Breast epithelium (tissue), 4 donors: ENCODE results near the gene RAD51D. TPM values are rescaled to one million over a fixed set of nuclear protein-coding genes. Genes with fewer than 3 reads are reported as not detected.

Source experiments
- DNase-seq, 2 donors: peaks; one replicate each; pipeline ENCODE4 v3.0.0-alpha.2; 2019; ENCODE audit warnings: low spot score in 2 of 2
- H3K27ac ChIP-seq, 2 donors: fragments of 200-600 bp; sonication (generic) in 1 of 2; one replicate each; pipeline ENCODE4 v1.5.1; 2016 to 2019; ENCODE audit warnings: mild to moderate bottlenecking in 1 of 2
- H3K27me3 ChIP-seq, 2 donors: fragments of 200-600 bp; sonication (generic) in 1 of 2; one replicate each; pipeline versions ENCODE4 v1.5.1 to v1.6.0; 2017 to 2019; ENCODE audit warnings: control low read depth in 1 of 2, mild to moderate bottlenecking in 1 of 2
- H3K36me3 ChIP-seq: fragments of 200-600 bp; one replicate; pipeline ENCODE4 v1.5.1; 2019
- H3K4me1 ChIP-seq, 2 donors: fragments of 200-600 bp; sonication (generic); one replicate each; pipeline ENCODE4 v1.5.1; 2016 to 2019; ENCODE audit warnings: control low read depth in 1 of 2
- H3K4me3 ChIP-seq, 3 donors: fragments of 200-600 bp; sonication (generic); 1 replicate in 2 of 3; 2 replicates in 1 of 3; pipeline ENCODE4 v1.5.1; 2016 to 2019; ENCODE audit warnings: mild to moderate bottlenecking in 3 of 3, moderate library complexity in 2 of 3
- H3K9me3 ChIP-seq, 2 donors: fragments of 200-600 bp; sonication (generic) in 1 of 2; one replicate each; pipeline ENCODE4 v1.5.1; 2016 to 2019; ENCODE audit warnings: control low read depth in 1 of 2
- POLR2A ChIP-seq: fragments of 450-650 bp; IDR thresholded peaks from one replicate; pipeline ENCODE4 v1.6.1; 2016; ENCODE audit warnings: antibody characterized with exemption, mild to moderate bottlenecking, moderate library complexity
- POLR2AphosphoS5 ChIP-seq, 3 donors: sonication (generic); formaldehyde crosslinking; IDR thresholded peaks; one replicate each; pipeline ENCODE4 v1.6.1; 2017; ENCODE audit warnings: antibody characterized with exemption in 3 of 3
- intact Hi-C: fragments of 100-400 bp; cut with DNase I; formaldehyde crosslinking; loops from one replicate; pipeline ENCODE4 v1.15.1; 2023; ENCODE audit warnings: low total_unique reads
- total RNA-seq, 3 donors: library from RNA; depleted of rRNA; stranded (reverse); fragments of >200 nt; gene quantifications; one replicate each; pipeline ENCODE4 v1.1.0, GENCODE V29; 2016
- TF ChIP-seq, protein P1 (sequence below), 3 donors: fragments of 450-650 bp; IDR thresholded peaks; one replicate each; pipeline ENCODE4 v1.5.1; 2016 to 2017; ENCODE audit warnings: antibody characterized with exemption in 3 of 3, mild to moderate bottlenecking in 3 of 3, moderate library complexity in 3 of 3

The RAD51D gene
- total RNA-seq, 3 donors from 2014 or later = 7.9 to 12.6 (median 10.5) TPM

DNA sequence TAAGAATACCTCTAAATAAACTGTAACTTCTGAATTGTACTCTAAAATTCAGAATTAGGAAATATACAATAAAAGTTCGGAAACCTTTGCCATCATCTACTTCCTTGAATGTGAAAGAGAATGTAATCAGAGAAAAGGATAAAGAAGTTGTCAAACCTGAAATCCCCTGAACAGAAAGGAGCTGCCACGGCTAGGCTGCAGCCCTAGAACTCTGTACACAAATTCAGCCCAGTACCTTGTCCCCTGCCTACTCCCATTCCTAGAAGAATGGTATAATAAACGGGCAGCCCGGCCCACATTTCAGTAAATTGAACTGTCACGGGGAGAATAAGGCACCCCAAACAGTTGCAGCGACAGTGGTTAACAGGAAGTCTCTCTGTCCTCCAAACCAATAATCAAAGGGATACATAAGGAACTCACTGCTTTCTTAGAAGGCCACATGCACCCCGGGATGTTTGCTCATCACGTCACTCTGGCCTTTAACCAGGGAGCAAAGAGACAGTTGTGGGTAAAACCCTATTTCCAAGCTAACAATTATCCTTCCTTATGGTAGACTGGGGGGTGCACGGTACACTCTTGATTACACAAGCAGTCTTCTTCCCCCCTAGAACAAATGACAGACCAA is 31.8 kb downstream of the RAD51D start:
- intact Hi-C loops = no loop called here
- no peak for DNase-seq
- Histone ChIP-seq H3K27me3 (no peaks in the 10 kb centered on the region), H3K9me3 (no peaks in the 10 kb centered on the region), H3K4me1 (no peaks in the 10 kb centered on the region), H3K36me3 (no peaks in the 10 kb centered on the region), H3K4me3 (peak overlapping the region; percentile 78 to 93 (median 80)), H3K27ac (peak overlapping the region; percentile 92 to 94)
- no peak for TF ChIP-seq POLR2A
- no peak for TF ChIP-seq POLR2AphosphoS5 (IDR thresholded peaks at IDR 0.05)
- TF ChIP-seq, protein P1, sequence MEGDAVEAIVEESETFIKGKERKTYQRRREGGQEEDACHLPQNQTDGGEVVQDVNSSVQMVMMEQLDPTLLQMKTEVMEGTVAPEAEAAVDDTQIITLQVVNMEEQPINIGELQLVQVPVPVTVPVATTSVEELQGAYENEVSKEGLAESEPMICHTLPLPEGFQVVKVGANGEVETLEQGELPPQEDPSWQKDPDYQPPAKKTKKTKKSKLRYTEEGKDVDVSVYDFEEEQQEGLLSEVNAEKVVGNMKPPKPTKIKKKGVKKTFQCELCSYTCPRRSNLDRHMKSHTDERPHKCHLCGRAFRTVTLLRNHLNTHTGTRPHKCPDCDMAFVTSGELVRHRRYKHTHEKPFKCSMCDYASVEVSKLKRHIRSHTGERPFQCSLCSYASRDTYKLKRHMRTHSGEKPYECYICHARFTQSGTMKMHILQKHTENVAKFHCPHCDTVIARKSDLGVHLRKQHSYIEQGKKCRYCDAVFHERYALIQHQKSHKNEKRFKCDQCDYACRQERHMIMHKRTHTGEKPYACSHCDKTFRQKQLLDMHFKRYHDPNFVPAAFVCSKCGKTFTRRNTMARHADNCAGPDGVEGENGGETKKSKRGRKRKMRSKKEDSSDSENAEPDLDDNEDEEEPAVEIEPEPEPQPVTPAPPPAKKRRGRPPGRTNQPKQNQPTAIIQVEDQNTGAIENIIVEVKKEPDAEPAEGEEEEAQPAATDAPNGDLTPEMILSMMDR (IDR thresholded peaks at IDR 0.05) = no peak

DNA sequence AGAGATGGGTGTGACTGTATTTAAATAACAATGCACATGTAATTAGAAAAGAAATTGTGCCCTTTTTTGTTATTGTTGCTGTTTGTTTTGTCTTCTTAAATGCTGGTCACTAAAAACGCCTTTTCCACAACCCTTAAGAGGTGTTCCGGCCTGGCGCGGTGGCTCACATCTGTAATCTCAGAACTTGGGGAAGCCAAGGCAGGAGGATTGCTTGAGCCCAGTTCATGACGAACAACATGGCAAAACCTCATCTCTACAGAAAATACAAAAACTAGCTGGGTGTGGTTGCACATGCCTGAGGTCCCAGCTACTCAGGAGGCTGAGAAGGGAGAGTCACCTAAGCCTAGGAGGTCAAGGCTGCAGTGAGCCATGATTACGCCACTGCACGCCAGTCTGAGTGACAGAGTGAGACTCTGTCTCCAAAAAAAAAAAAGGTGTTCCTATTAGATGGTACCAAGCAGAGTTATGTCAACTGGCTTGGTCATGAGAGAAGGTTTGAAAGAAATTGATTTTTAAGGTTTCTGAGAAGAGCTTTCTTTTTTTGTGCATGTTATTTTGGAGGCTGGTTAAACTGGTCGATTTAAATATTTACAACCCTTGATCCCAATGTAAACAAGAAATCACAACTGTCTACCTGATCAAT is 32.6 kb downstream of the RAD51D start:
- TF ChIP-seq, protein P1 (IDR thresholded peaks at IDR 0.05) = no peak
- TF ChIP-seq POLR2A (no peak), POLR2AphosphoS5 (IDR thresholded peaks at IDR 0.05) (no peak)
- Histone ChIP-seq H3K4me1 (no peaks in the 10 kb centered on the region), H3K36me3 (no peaks in the 10 kb centered on the region), H3K9me3 (no peaks in the 10 kb centered on the region), H3K4me3 (no peak overlapping the region), H3K27me3 (no peaks in the 10 kb centered on the region), H3K27ac (peak overlapping the region; percentile 24 to 92)
- DNase-seq = no peak
- intact Hi-C loops = no loop called here

DNA sequence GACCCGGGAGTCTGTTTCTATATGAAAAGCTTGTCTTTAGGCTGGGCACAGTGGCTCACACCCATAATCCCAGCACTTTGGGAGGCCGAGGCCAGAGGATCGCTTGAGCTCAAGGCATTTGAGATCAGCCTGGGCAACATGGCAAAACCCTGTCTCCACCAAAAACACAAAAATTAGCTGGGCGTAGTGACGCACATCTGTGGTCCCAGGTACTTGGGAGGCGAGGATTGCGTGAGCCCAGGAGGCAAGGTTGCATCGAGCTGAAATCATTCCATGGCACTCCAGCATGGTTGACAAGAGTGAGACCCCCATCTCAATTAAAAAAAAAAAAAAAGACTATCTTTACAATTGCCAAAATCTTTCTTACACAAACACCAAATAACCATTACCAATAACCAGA is 33.5 kb downstream of the RAD51D start:
- intact Hi-C loops = no loop called here
- H3K27me3 ChIP-seq = no peaks in the 10 kb centered on the region
- no peak for DNase-seq
- H3K4me3 ChIP-seq = no peak overlapping the region
- no peak for TF ChIP-seq POLR2AphosphoS5 (IDR thresholded peaks at IDR 0.05)
- no peak for TF ChIP-seq POLR2A
- TF ChIP-seq, protein P1 (IDR thresholded peaks at IDR 0.05) = no peak
- H3K36me3 ChIP-seq = no peaks in the 10 kb centered on the region
- H3K27ac ChIP-seq = peak overlapping the region in 1 of 2 donors; percentile 92
- no peaks in the 10 kb centered on the region for H3K4me1 ChIP-seq
- H3K9me3 ChIP-seq = no peaks in the 10 kb centered on the region

DNA sequence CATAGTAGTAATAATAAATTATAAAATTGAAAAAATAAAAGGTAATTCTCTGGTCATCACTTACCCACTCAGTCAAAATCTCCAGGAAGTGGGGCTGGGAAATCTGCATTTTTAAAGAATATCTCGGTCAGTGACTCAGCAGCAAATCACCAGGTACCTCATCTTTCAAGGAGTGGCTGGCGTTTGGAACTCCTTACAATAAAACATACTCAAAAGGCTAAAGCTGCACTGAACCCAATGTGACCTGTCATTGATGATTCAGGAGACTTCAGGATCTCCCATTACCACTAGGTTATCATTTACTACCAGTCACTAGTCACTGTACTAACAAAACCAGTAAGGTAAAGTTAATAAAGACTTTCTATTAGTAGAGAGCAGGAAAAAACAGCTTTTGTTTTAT is 34.7 kb downstream of the RAD51D start:
- Histone ChIP-seq H3K4me1 (no peaks in the 10 kb centered on the region), H3K9me3 (no peaks in the 10 kb centered on the region), H3K4me3 (no peak overlapping the region), H3K36me3 (no peaks in the 10 kb centered on the region), H3K27ac (no peak overlapping the region), H3K27me3 (no peaks in the 10 kb centered on the region)
- no peak for DNase-seq
- intact Hi-C loops = no loop called here
- TF ChIP-seq POLR2AphosphoS5 (IDR thresholded peaks at IDR 0.05) = no peak
- TF ChIP-seq POLR2A = no peak
- TF ChIP-seq, protein P1 (IDR thresholded peaks at IDR 0.05) = no peak

DNA sequence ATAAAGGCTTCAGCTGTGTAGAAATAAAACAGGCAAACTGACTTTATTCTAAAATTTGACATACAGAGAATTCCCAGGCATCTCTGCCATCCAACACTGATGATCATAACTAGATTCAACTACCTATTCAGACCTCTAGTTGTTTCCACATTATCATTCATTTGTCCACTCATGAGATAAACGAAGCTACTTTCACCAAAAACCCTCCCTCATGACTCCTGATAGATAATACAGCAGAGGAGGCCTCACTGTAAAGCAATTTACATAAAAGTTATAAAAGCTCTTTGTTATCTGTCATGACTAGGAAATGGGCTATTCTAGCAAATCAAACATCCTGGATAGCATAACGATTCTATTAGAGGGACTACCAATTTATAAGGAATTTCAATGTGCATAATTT is 36.6 kb downstream of the RAD51D start:
- intact Hi-C loops = no loop called here
- H3K27ac ChIP-seq = no peak overlapping the region
- TF ChIP-seq POLR2AphosphoS5 (IDR thresholded peaks at IDR 0.05) (no peak), POLR2A (no peak)
- TF ChIP-seq, protein P1 (IDR thresholded peaks at IDR 0.05) = no peak
- H3K9me3 ChIP-seq = no peaks in the 10 kb centered on the region
- H3K4me3 ChIP-seq = no peak overlapping the region
- no peaks in the 10 kb centered on the region for H3K4me1 ChIP-seq
- DNase-seq = no peak
- no peaks in the 10 kb centered on the region for H3K36me3 ChIP-seq
- no peaks in the 10 kb centered on the region for H3K27me3 ChIP-seq
